IPS DF 4.7 (cell line): ENCODE results near the gene C21orf58.

Experiments
- DNase-seq: peaks from one replicate; pipeline ENCODE4 v3.0.0-alpha.2; 2013; ENCODE audit warnings: low spot score; ENCODE audit errors: extremely low read depth

Gene C21orf58

GRCh38 chr21:46264046-46264689 is 59.5 kb downstream of the C21orf58 start:
- no peak for DNase-seq

GRCh38 chr21:46256501-46256994 is 67.1 kb downstream of the C21orf58 start:
- no peak for DNase-seq

GRCh38 chr21:46255758-46256337 is 67.8 kb downstream of the C21orf58 start:
- DNase-seq, result no peak

- DNase-seq, result no peak
Observed at GRCh38 chr21:46255166-46255565, 68.5 kb downstream of the C21orf58 start.

GRCh38 chr21:46254208-46254975 is 69.3 kb downstream of the C21orf58 start:
- DNase-seq, result no peak

GRCh38 chr21:46253610-46254124 is 70.0 kb downstream of the C21orf58 start:
- DNase-seq, result no peak

GRCh38 chr21:46252840-46253239 is 70.8 kb downstream of the C21orf58 start:
- DNase-seq, result no peak
